Measurements from ENCODE around the gene PARVB. TPM values are rescaled to one million over a fixed set of nuclear protein-coding genes. Genes with fewer than 3 reads are reported as not detected.

The PARVB gene
- total and polyA plus RNA-seq, 10 of the 15 experiments (the other 5 are each of a cell fraction or from before 2014, with no cell fraction given) = 5.2 to 264 (median 76.0) TPM

DNA sequence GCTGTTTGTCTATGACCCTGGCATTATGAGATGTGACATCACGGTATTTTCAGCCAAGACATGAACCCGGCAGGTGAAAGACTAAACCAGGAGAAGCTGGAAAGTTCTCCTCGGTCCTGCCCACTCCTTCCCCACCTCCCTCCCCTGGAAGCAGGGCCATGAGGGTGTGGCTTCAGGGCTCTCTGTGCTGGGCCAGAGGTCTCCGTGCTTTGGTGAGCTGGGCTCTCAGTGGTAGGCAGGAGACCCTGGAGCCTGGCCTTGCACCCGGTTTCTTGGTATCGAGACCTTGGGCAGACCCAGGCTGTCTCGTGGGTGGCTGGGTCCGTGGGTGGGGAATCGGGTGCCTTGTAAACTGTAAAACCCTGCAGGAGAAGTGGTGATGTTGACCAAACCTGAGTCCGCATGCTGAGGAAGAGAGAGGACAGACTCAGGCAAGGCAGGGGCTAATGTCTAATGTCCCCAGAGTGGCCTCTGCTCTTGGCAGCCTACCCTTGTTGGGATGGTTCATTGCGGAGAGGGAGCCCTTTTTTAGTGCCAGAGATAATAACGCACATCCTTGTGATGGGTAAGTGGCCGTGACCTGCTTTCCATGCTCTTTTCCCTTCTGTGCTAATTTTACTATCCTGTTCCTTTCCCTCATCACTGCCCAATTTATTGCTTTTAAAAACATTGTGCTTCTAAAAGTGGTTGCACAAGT is 108.0 kb downstream of the PARVB start:
- ATAC-seq = no peak
- RAD21 ChIA-PET (ENCODE audit: unreplicated experiment) = no interaction called here
- SMC1A ChIA-PET (ENCODE audit: uncharacterized antibody, unreplicated experiment) = no interaction called here
- Histone ChIP-seq H3K4me3 (no peak overlapping the region), H3K79me2 (ENCODE audit: control insufficient read depth, insufficient read depth, low read length) (no peaks in the 10 kb centered on the region), H3K9ac (ENCODE audit: control insufficient read depth, insufficient read depth, low read length) (no peak overlapping the region), H3K4me1 (ENCODE audit: control insufficient read depth, insufficient read depth, low read length) (no peaks in the 10 kb centered on the region), H3K9me3 (replicated peaks; ENCODE audit: control insufficient read depth, insufficient read depth, low read length) (peaks cover 13% of the 10 kb centered on the region; the same call in 1 of the 3 replicates), H3K27me3 (replicated peaks in 1 of 2; ENCODE audit: control insufficient read depth in 2 of 2, insufficient read depth in 2 of 2, low read length in 1 of 2) (no peaks in the 10 kb centered on the region), H3K4me2 (ENCODE audit: control insufficient read depth, insufficient read depth) (no peak overlapping the region), H3K27ac (ENCODE audit: control insufficient read depth, insufficient read depth) (no peak overlapping the region), H3K36me3 (ENCODE audit: control insufficient read depth in 2 of 2, insufficient read depth in 2 of 2, low read length in 1 of 2) (peaks cover 32 to 60% of the 10 kb centered on the region in 2 experiments), H4K20me1 (ENCODE audit: control insufficient read depth, insufficient read depth) (no peaks in the 10 kb centered on the region), H2AFZ (ENCODE audit: control insufficient read depth, low read depth, low read length) (no peak overlapping the region)
- WGBS (ENCODE audit: insufficient coverage, insufficient replicate concordance, low lambda C conversion rate, missing lambda C conversion rate) = 82% methylated on average over 13 of the region's 13 CpGs
- intact Hi-C loops (cut with micrococcal nuclease; ENCODE audit: unreplicated experiment) (no loop called here), in situ Hi-C loops (cut with MboI) (no loop called here)
- CTCF ChIA-PET = no interaction called here
- no TSS peak for BruUV-seq (replicated peaks)
- FAIRE-seq = no peak
- DNase-seq (ENCODE audit: low read depth, low spot score) = no peak
- POLR2A ChIA-PET = no interaction called here
- TF ChIP-seq CBX3 (IDR thresholded peaks at IDR 0.05; ENCODE audit: borderline replicate concordance, low read depth) (no peak), RBBP5 (conservative IDR thresholded peaks at IDR 0.05) (no peak), PKNOX1 (IDR thresholded peaks at IDR 0.05) (no peak), BCLAF1 (IDR thresholded peaks at IDR 0.05) (no peak), HSF1 (IDR thresholded peaks at IDR 0.05; ENCODE audit: low read depth, low read length) (no peak), E2F4 (IDR thresholded peaks at IDR 0.05; ENCODE audit: low read depth, low read length) (no peak), BMI1 (IDR thresholded peaks at IDR 0.05; ENCODE audit: borderline replicate concordance) (no peak), RB1 (IDR thresholded peaks at IDR 0.05; ENCODE audit: borderline replicate concordance) (no peak), SP1 (IDR thresholded peaks at IDR 0.05; ENCODE audit: low read depth, low read length) (no peak), MEF2B (IDR thresholded peaks at IDR 0.05; ENCODE audit: partially characterized antibody, poor library complexity, severe bottlenecking) (no peak), ZBTB33 (IDR thresholded peaks at IDR 0.05) (no peak), E2F8 (IDR thresholded peaks at IDR 0.05; ENCODE audit: low read depth, partially characterized antibody) (no peak)

Measured in GM12878 (cell line).